HFF-Myc (cell line): ENCODE results near the gene MTG1.

Experiments used
- DNase-seq: peaks from one replicate; pipeline ENCODE4 v3.0.0-alpha.2; 2011; ENCODE audit warnings: low read depth; ENCODE audit errors: extremely low read depth
- H3K4me3 ChIP-seq: replicated peaks from 2 replicates; pipeline ENCODE4 v1.5.1; 2011; ENCODE audit warnings: low read depth, mild to moderate bottlenecking, control low read depth, low read length
- CTCF ChIP-seq: IDR thresholded peaks from 2 replicates; pipeline ENCODE4 v1.5.1; 2012; ENCODE audit warnings: mild to moderate bottlenecking, low read depth, low read length, control low read depth; ENCODE audit errors: missing control alignments

Gene MTG1

GRCh38 chr10:133442967-133443924, 49.3 kb downstream of the MTG1 start:
- TF ChIP-seq CTCF, result no peak
- no peak for DNase-seq
- H3K4me3 ChIP-seq, result no peak overlapping the region

- no peak for TF ChIP-seq CTCF
- no peak overlapping the region for H3K4me3 ChIP-seq
- DNase-seq, result no peak
Observed at GRCh38 chr10:133444342-133445267, 50.6 kb downstream of the MTG1 start.

GRCh38 chr10:133445268-133445732, 51.3 kb downstream of the MTG1 start:
- no peak for DNase-seq
- TF ChIP-seq CTCF, result no peak
- no peak overlapping the region for H3K4me3 ChIP-seq

GRCh38 chr10:133445751-133446708, 52.1 kb downstream of the MTG1 start:
- no peak for TF ChIP-seq CTCF
- no peak for DNase-seq
- no peak overlapping the region for H3K4me3 ChIP-seq

- no peak overlapping the region for H3K4me3 ChIP-seq
- DNase-seq, result no peak
- TF ChIP-seq CTCF, result no peak
Observed at GRCh38 chr10:133446979-133447378, 53.0 kb downstream of the MTG1 start.

GRCh38 chr10:133448120-133448519, 54.2 kb downstream of the MTG1 start:
- DNase-seq, result no peak
- no peak overlapping the region for H3K4me3 ChIP-seq
- no peak for TF ChIP-seq CTCF
